ENCODE measurements around the gene A1BG. TPM values are rescaled to one million over a fixed set of nuclear protein-coding genes. Genes with fewer than 3 reads are reported as not detected.

Gene A1BG
- total RNA-seq, 1 experiment from 2014 or later = 1.9 TPM

- Histone ChIP-seq H3K9me2 (replicated peaks; ENCODE audit: low read length) (no peaks in the 10 kb centered on the region), H4K20me1 (ENCODE audit: low read length) (no peaks in the 10 kb centered on the region), H3K27ac (ENCODE audit: low read length) (no peak overlapping the region), H3K79me2 (ENCODE audit: low read length) (no peaks in the 10 kb centered on the region), H3K36me3 (ENCODE audit: low read depth, low read length) (no peaks in the 10 kb centered on the region), H3K4me2 (ENCODE audit: low read length) (no peak overlapping the region), H3F3A (ENCODE audit: low read length, unreplicated experiment) (no peaks in the 10 kb centered on the region), H3K4me3 (ENCODE audit: low read length) (no peak overlapping the region), H3K9me3 (ENCODE audit: low read length) (no peaks in the 10 kb centered on the region), H3K4me1 (ENCODE audit: insufficient read depth, low read length) (no peaks in the 10 kb centered on the region), H3K9ac (ENCODE audit: low read length) (no peak overlapping the region), H2AFZ (ENCODE audit: low read length) (no peak overlapping the region), H3K27me3 (ENCODE audit: low read length) (no peaks in the 10 kb centered on the region)
- ATAC-seq (no peak), DNase-seq (no peak)
- ChIA-PET POLR2A (ENCODE audit: unreplicated experiment) (no interaction called here), CTCF (no interaction called here)
- no peak for TF ChIP-seq CTCF (conservative IDR thresholded peaks at IDR 0.05; ENCODE audit: low read depth, low read length)
- no peak for TF ChIP-seq EZH2 (IDR thresholded peaks at IDR 0.05; ENCODE audit: low read length, unreplicated experiment)
- no peak for TF ChIP-seq EZH2phosphoT487 (IDR thresholded peaks at IDR 0.05; ENCODE audit: borderline replicate concordance, low read length)
- BruUV-seq (replicated peaks) = no TSS peak
- intact Hi-C loops (cut with micrococcal nuclease) = no loop called here
These were observed 15.5 kb upstream of the A1BG start for GRCh38 chr19:58368561-58369360.

- BruUV-seq (replicated peaks) = no TSS peak
- no peak overlapping the region for H3K4me2 ChIP-seq (ENCODE audit: low read length)
- H4K20me1 ChIP-seq (ENCODE audit: low read length) = no peaks in the 10 kb centered on the region
- H3K9me2 ChIP-seq (replicated peaks; ENCODE audit: low read length) = no peaks in the 10 kb centered on the region
- no peaks in the 10 kb centered on the region for H3K36me3 ChIP-seq (ENCODE audit: low read depth, low read length)
- no peaks in the 10 kb centered on the region for H3K79me2 ChIP-seq (ENCODE audit: low read length)
- H3K4me1 ChIP-seq (ENCODE audit: insufficient read depth, low read length) = no peaks in the 10 kb centered on the region
- no peak overlapping the region for H3K27ac ChIP-seq (ENCODE audit: low read length)
- H3K9ac ChIP-seq (ENCODE audit: low read length) = no peak overlapping the region
- intact Hi-C loops (cut with micrococcal nuclease) = no loop called here
- POLR2A ChIA-PET (ENCODE audit: unreplicated experiment) = no interaction called here
- DNase-seq (no peak), ATAC-seq (no peak)
- H3F3A ChIP-seq (ENCODE audit: low read length, unreplicated experiment) = no peaks in the 10 kb centered on the region
- TF ChIP-seq EZH2phosphoT487 (IDR thresholded peaks at IDR 0.05; ENCODE audit: borderline replicate concordance, low read length) (no peak), EZH2 (IDR thresholded peaks at IDR 0.05; ENCODE audit: low read length, unreplicated experiment) (no peak), CTCF (conservative IDR thresholded peaks at IDR 0.05; ENCODE audit: low read depth, low read length) (no peak)
- H3K9me3 ChIP-seq (ENCODE audit: low read length) = no peaks in the 10 kb centered on the region
- no peak overlapping the region for H3K4me3 ChIP-seq (ENCODE audit: low read length)
- H3K27me3 ChIP-seq (ENCODE audit: low read length) = no peaks in the 10 kb centered on the region
- H2AFZ ChIP-seq (ENCODE audit: low read length) = no peak overlapping the region
- CTCF ChIA-PET = no interaction called here
These were observed 14.6 kb upstream of the A1BG start for GRCh38 chr19:58367698-58368454.

All from PC-3 (cell line).